Stimulated activated CD4-positive, alpha-beta T cell treated with anti-CD3 and anti-CD28 coated beads, Interleukin-2, amount 100 ng/mL, for 48 hours (primary cell): ENCODE results near the gene PPP1R3F.

Experiments used
- DNase-seq, 2 donors: peaks; one replicate each; pipeline ENCODE4 v3.0.0-alpha.2; 2020

PPP1R3F gene

DNA sequence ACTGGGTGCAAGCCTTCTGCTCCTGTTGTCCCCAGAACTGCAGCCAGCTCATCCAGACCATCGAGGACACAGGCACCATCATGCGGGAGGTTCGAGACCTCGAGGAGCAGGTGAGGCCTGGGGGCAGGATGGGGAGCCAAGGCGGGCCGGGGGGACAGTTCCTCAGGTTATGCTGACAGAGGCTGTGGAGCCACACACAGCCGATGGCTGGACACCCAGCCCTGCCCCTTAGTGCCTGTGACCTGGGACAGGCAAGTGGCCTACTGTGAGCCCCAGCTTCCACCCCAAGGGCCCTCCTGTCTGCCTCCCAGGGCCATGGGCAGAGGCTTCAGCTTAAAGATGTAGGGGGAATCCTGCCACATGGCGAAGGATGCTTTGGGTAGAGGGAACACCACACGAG lies 20.0 kb upstream of the PPP1R3F start:
- DNase-seq, result no peak

- no peak for DNase-seq
These were observed 19.5 kb upstream of the PPP1R3F start for GRCh38 chrX:49250066-49250465.

DNA sequence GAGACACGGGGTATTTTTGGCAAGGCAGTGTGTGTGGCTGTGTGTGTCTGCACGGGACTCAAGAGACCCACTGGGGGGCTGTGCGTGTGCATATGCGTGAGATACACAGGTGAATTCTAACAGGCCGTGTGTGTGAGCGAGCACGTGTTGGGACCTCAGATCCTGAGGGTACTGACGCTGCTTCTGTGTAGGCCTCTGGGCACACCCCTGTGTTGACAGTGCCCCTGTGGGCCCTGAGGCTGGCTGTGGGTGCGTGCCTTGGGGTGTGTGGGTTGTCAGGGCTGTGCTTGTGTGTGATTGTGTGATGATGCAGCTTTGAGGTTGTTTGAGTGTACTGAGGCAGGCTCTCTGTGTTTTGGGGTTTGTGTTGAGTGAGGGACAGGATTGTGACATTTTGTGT lies 19.0 kb upstream of the PPP1R3F start:
- DNase-seq, result no peak

- no peak for DNase-seq
These were observed 18.3 kb upstream of the PPP1R3F start for GRCh38 chrX:49251325-49251724.

- no peak for DNase-seq
These were observed 15.0 kb upstream of the PPP1R3F start for GRCh38 chrX:49254639-49255038.

GRCh38 chrX:49256268-49256995 lies 13.2 kb upstream of the PPP1R3F start:
- DNase-seq, result no peak

DNA sequence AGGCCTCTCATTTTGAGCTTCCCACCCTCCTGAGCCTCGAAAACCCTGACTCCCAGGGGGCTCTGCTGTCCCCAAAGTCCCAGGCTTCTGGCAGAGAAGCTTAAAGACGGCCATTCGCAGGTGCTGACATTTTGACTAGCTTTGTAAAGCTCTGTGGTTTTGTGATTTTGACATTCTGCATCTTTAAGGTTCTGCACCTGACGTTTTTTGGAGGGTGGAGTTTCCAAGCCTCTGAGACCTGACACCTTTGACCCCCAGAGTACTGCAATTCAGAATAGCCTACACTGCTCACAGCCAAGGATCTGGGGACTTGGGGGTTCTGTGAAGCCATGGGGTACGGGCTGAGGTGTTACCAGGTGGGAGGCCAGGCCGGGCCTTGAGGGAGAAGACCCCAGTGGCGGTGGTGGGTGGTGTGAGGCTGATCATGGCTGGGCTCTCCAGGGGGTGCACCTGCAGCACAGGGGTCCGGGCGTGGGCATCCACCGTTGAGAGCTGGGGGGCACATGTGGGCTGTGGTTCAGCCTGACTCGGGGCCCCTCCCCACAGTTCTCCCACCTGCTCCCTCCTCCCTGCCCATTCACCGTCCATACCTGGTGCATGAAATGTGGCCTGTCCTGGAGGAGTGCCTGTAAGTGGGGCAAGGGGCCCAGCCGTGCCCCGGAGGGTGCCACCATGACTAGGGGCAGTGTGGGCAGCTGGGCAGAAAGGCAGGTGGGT lies 12.4 kb upstream of the PPP1R3F start:
- no peak for DNase-seq

DNA sequence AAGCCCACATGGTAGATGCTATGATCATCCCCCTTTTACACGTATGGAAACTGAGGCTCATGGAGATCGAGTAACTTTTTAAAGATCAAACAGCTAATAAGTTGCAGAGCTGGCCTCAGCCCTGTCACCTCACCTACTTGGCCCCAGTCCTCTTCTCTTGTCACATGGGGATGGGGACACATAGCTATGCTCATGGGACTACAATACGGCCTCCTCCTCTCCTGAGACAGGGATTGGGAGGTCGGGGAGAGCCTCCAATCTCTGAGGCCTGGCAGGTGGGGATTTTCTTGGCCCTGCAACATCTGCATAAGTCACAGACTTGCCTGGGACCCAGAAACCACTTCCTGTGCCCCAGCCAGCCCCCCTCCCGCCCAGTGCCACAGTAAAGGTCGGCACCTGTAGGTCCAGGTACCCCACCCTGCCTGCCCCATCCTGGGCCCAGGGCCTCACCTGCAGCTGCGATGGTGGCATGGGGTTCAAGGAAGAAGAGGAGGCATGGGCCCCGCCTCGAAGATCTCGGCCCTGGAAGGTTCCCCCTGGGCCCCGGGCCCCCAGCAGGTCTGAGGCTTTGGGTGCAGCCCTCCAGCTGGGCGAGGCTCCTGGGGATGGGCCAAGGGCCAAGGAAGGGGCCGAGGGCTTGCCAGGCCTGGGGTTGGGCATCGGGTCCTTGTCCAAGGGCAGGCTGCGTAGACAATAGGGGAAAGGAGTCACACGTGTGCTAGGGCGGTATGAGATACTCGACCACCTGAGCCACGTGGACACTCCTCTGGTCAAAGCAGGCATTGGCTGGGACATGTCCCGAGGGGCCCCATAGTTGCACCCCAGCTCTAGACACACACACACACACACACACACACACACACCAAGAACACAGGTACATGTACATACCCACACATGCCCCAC lies 11.5 kb upstream of the PPP1R3F start:
- DNase-seq, result no peak

DNA sequence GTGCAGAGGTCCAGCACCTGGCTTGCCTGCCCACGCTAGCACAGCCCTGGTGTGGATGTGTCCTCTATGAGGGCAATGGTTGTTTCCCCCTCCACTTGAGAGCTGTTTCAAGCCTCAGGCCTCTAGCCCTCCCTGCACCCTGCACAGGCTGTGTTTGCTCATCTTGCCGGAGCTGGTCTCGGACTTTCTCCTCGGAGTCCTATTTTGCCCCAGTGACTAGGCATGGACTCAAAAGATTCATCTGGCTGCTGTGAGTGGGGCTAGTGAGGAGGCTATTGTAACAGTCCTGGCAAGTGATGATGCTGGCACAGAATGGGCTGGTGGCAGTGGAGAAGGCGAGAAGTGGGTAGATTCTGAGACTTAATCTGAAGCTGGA lies 10.9 kb upstream of the PPP1R3F start:
- no peak for DNase-seq

- DNase-seq, result no peak
These were observed 9.2 kb upstream of the PPP1R3F start for GRCh38 chrX:49260221-49260985.

DNA sequence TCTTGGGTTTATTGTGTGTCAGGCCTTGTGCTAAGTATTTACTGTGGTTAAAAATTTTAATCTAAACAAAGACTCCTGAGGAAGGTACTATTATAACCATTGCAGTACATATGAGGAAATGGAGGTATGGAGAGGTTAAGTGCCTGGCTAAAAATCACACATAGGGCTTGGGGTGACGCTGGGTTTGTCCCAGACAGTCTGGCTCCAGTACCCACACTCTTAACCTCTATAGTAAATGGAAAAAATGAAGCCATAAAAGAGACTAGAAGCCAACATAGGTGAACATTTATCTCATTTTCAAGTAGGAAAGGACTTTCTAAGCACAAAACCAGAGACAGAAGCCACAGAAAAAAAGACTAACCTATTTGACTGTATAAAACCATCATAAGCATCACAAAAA lies 7.0 kb upstream of the PPP1R3F start:
- no peak for DNase-seq

- DNase-seq, result no peak
These were observed 6.0 kb upstream of the PPP1R3F start for GRCh38 chrX:49263631-49264030.

- DNase-seq, result no peak
These were observed 5.1 kb upstream of the PPP1R3F start, which contains the start of gene FOXP3 for GRCh38 chrX:49264460-49264859. Gene FOXP3 (minus strand): TSS chrX:49264710. CDS start chrX:49258505, 6,205 bp downstream.

DNA sequence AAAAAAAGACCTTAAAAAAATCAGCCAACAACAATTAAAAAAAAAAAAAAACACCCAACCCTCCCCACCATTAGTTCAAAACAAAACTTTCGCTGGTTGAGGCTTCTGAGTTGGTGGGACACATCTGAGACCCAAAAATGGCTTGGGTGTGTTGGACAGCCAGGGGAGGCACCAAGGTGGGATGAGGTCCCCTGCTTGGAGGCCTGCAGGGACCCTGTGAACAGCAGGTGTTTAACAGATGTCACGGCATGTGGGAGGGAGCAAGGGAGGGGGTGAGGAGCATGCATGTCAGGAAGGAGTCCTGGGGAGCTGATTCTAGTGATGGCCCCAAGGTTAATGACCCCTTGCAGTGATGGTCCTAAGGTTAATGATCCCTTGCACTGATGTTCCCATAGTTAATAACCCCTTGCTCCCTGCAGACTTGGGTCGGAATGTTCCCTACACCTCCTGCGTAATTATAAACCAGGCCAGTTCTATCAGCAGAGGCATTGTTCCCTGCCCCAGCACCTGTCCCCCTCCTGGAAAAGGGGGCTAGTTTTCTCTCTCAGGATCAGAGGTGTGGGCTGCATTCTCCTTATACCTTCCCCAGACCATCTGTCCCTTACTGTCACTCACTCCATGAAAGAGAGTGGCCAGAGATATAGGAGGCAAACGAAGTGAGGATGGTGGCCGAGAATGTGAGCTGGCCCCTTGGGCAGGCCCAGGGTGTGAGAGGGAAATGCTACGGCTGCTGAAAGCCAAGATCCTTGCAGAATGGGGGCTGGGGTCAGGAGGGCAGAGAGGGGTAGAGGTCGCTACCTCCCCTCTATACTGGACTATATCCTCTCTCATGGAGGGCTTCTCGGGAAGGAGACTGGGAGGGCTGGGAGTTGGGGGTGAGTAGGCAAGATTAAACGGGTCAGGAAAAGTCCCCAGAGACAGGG lies 2.8 kb upstream of the PPP1R3F start:
- DNase-seq, result no peak

DNA sequence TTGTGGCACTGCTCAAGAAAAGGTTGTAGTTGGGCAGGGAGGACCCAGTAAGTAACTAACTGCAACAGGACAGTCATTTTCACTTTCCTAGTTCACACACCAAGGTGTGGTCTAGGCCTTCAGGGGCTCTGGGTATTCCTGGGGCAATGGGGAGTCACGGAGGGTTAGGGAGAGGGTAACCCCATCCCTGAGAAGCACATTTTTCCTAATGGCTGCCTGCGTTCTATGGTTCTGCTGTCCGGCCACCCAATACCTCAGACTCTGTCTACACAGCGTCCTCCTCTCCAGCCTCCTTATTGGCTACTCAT lies 937 bp upstream of the PPP1R3F start:
- no peak for DNase-seq

GRCh38 chrX:49269010-49269766 lies 405 bp upstream of the PPP1R3F start:
- DNase-seq, result peak; percentile 79 to 83

GRCh38 chrX:49270249-49270921 lies 792 bp downstream of the PPP1R3F start:
- no peak for DNase-seq

DNA sequence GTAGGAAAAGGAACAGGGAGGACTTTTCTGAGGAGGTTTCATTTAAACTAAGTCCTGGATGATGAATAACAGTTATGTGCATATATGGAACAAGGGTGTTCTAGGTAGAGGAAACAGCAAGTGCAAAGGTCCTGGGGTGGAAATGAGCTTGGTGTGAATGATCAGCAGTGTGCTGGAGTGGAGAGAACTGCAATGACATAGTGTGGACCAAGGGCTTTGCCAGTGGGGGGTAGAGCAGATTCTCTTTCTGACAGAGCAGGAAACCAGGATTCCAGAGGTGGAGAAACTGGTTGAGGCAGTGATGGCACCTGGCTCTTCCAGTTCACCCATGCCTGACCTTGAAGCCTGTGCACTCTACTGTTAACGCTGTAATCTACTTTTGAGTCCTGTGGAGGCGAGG lies 1.7 kb downstream of the PPP1R3F start:
- DNase-seq, result no peak

DNA sequence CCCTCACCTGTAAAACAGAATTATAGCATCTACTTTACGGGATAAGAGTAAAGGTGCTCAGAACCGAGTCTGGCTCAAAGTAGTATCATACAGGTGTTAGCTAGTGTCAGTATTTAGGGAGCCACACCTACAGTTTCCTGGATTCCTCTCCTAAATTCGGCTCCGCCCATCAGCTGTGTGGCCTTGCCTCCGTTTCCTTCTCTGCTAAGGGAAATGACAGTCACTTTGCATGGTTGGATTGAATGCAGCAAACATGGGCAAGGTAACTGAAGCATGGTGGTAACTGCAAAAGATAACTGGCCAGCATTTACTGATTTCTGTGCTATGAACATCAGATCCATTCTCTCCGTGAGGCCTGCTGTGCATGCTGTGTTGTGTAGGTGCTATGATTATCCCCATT lies 2.8 kb downstream of the PPP1R3F start:
- DNase-seq, result no peak

GRCh38 chrX:49273181-49273727 lies 3.7 kb downstream of the PPP1R3F start:
- peak in 1 of 2 donors; percentile 31 for DNase-seq
